K562 (cell line): Measurements from ENCODE around the gene NUDT2. TPM values are rescaled to one million over a fixed set of nuclear protein-coding genes. Genes with fewer than 3 reads are reported as not detected.

Experiments used
- CBX2 ChIP-seq: fragments of 200-600 bp; sonication (generic); IDR thresholded peaks from one replicate; pipeline ENCODE4 v1.6.1; 2012; ENCODE audit warnings: mild to moderate bottlenecking, low read length, inconsistent platforms; ENCODE audit not compliant: insufficient read depth, poor library complexity, severe bottlenecking
- HSF4 ChIP-seq: fragments of 250-450 bp; sonication (Bioruptor Pico); IDR thresholded peaks from 2 replicates; pipeline ENCODE4 v2.1.2; 2022; ENCODE audit warnings: mild to moderate bottlenecking, moderate library complexity, borderline replicate concordance
- RBBP5 ChIP-seq: fragments of 200-600 bp; sonication (generic); IDR thresholded peaks from 2 replicates; pipeline ENCODE4 v1.6.1; 2012; ENCODE audit warnings: borderline replicate concordance, mild to moderate bottlenecking, low read length, control low read depth, inconsistent platforms; ENCODE audit not compliant: insufficient read depth, poor library complexity, severe bottlenecking
- RNF2 ChIP-seq: sonication (generic); IDR thresholded peaks from 2 replicates; pipeline ENCODE4 v1.6.1; 2016
- SMAD4 ChIP-seq: fragments of 250-450 bp; sonication (Bioruptor Pico); conservative IDR thresholded peaks from 2 replicates; pipeline ENCODE4 v1.8.0; 2021; ENCODE audit warnings: inconsistent platforms, mild to moderate bottlenecking, moderate library complexity
- polyA plus RNA-seq, 8 experiments: library from polyadenylated mRNA; depleted of rRNA in 4 of 8; stranded (reverse) in 5 of 8; unstranded in 3 of 8; fragments of >200 nt; fragmentation: Nextera tagmentation in 2 of 8; fragmentation: Illumina TruSeq in 1 of 8; extraction: Ambion mirVana in 2 of 8; extraction: Trizol in 1 of 8; gene quantifications; 2 replicates each; pipeline versions ENCODE4 v1.2.1 to v1.2.3, GENCODE V29; 2011 to 2014; ENCODE audit warnings: inconsistent platforms in 1 of 8, missing spikeins in 1 of 8
- total RNA-seq, 7 experiments: library from RNA; depleted of rRNA in 6 of 7; stranded (reverse); fragments of >200 nt in 6 of 7; fragmentation: Illumina TruSeq in 2 of 7; extraction: Trizol in 2 of 7; gene quantifications; 2 replicates each; pipeline versions ENCODE4 v1.2.1 to v1.2.3, GENCODE V29; 2011 to 2021; ENCODE audit warnings: low replicate concordance in 1 of 7
- TF ChIP-seq, protein P1 (sequence below): fragments of 250-450 bp; sonication (Bioruptor Pico); IDR thresholded peaks from 2 replicates; pipeline ENCODE4 v1.9.0; 2021; ENCODE audit warnings: mild to moderate bottlenecking, inconsistent platforms
- TF ChIP-seq, protein P2 (sequence below), 2 experiments: fragments of 450-650 bp in 1 of 2; sonication (generic) in 1 of 2; formaldehyde crosslinking in 1 of 2; IDR thresholded peaks; 2 replicates each; pipeline versions ENCODE4 v1.7.1 to v1.9.0; 2016 to 2022; ENCODE audit warnings: inconsistent platforms in 1 of 2, mild to moderate bottlenecking in 1 of 2, missing genetic modification reagents in 1 of 2
- TF ChIP-seq, protein P3 (sequence below): sonication (generic); formaldehyde crosslinking; IDR thresholded peaks from 2 replicates; pipeline ENCODE4 v1.9.0; 2022; ENCODE audit warnings: mild to moderate bottlenecking, missing genetic modification reagents

Gene NUDT2
- total and polyA plus RNA-seq, 9 of the 15 experiments (the other 6 are each of a cell fraction or from before 2014, with no cell fraction given) = 11.5 to 28.1 (median 19.0) TPM

DNA sequence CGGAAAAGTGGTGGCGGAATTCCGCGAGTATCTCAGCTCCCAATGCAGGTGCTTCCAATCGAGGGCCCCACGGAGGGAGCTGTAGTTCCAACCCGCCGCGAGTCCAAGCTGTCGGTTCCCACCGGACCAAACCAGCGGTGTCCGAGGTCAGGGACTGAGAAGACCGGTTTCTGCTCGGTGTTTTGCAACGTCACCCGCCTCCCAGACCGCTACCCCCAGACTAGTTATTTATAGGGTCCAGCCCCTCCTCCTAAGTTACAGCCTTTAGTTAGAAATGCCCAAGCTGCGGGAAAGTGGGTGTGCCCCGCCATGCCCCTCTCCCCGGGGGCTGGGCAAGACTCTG lies 48.0 kb downstream of the NUDT2 start (continued):
- TF ChIP-seq, protein P1, sequence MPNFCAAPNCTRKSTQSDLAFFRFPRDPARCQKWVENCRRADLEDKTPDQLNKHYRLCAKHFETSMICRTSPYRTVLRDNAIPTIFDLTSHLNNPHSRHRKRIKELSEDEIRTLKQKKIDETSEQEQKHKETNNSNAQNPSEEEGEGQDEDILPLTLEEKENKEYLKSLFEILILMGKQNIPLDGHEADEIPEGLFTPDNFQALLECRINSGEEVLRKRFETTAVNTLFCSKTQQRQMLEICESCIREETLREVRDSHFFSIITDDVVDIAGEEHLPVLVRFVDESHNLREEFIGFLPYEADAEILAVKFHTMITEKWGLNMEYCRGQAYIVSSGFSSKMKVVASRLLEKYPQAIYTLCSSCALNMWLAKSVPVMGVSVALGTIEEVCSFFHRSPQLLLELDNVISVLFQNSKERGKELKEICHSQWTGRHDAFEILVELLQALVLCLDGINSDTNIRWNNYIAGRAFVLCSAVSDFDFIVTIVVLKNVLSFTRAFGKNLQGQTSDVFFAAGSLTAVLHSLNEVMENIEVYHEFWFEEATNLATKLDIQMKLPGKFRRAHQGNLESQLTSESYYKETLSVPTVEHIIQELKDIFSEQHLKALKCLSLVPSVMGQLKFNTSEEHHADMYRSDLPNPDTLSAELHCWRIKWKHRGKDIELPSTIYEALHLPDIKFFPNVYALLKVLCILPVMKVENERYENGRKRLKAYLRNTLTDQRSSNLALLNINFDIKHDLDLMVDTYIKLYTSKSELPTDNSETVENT (CRISPR knock-in tag) = no peak
- TF ChIP-seq, protein P2, sequence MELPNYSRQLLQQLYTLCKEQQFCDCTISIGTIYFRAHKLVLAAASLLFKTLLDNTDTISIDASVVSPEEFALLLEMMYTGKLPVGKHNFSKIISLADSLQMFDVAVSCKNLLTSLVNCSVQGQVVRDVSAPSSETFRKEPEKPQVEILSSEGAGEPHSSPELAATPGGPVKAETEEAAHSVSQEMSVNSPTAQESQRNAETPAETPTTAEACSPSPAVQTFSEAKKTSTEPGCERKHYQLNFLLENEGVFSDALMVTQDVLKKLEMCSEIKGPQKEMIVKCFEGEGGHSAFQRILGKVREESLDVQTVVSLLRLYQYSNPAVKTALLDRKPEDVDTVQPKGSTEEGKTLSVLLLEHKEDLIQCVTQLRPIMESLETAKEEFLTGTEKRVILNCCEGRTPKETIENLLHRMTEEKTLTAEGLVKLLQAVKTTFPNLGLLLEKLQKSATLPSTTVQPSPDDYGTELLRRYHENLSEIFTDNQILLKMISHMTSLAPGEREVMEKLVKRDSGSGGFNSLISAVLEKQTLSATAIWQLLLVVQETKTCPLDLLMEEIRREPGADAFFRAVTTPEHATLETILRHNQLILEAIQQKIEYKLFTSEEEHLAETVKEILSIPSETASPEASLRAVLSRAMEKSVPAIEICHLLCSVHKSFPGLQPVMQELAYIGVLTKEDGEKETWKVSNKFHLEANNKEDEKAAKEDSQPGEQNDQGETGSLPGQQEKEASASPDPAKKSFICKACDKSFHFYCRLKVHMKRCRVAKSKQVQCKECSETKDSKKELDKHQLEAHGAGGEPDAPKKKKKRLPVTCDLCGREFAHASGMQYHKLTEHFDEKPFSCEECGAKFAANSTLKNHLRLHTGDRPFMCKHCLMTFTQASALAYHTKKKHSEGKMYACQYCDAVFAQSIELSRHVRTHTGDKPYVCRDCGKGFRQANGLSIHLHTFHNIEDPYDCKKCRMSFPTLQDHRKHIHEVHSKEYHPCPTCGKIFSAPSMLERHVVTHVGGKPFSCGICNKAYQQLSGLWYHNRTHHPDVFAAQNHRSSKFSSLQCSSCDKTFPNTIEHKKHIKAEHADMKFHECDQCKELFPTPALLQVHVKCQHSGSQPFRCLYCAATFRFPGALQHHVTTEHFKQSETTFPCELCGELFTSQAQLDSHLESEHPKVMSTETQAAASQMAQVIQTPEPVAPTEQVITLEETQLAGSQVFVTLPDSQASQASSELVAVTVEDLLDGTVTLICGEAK (IDR thresholded peaks at IDR 0.05) = no peak
- TF ChIP-seq, protein P2 (CRISPR knock-in tag; IDR thresholded peaks at IDR 0.05) = no peak
- no peak for TF ChIP-seq RBBP5
- no peak for TF ChIP-seq HSF4
- TF ChIP-seq CBX2 = no peak
- TF ChIP-seq SMAD4 = no peak
- no peak for TF ChIP-seq RNF2
- TF ChIP-seq, protein P3, sequence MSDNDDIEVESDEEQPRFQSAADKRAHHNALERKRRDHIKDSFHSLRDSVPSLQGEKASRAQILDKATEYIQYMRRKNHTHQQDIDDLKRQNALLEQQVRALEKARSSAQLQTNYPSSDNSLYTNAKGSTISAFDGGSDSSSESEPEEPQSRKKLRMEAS (CRISPR knock-in tag) = no peak
